Measurements from ENCODE around the gene SH3BP5L.

SH3BP5L gene

DNA sequence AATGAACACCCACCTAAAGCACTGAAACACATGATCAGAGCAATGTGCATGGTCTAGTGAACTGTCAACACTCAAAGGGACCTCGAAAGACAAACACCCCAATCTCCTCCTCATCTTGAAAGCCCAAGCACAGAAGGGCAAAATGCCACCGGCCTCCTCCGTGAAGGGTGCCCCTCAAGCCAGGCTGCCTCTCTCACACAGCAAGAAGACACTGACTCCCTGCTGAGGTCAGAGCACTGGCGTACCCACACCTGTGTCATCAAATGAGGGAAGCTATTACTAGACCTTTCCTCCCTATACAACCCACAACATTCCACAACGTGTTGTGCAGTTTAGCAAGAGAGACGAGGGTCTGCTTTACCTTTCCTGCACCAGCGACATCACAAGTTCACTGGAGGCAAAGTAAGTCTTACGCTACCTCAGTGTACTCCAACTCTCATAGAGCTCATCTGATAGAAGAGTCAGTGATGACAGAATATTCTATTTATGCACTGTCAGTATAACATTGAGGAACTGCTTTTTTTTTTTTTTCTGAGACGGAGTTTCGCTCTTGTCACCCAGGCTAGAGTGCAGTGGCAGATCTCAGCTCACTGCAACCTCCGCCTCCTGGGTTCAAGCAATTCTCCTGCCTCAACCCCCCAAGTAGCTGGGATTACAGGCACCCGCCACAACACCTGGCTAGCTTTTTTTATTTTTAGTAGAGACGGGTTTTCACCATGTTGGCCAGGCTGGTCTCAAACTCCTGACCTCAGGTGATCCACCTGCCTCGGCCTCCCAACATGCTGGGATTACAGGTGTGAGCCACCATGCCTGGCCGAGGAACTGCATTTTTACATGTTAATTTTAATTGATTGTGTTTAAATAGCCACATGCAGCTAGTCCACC, 3.3 kb downstream of the SH3BP5L start:
- H3K4me3 Mint-ChIP-seq: no peak overlapping the region

DNA sequence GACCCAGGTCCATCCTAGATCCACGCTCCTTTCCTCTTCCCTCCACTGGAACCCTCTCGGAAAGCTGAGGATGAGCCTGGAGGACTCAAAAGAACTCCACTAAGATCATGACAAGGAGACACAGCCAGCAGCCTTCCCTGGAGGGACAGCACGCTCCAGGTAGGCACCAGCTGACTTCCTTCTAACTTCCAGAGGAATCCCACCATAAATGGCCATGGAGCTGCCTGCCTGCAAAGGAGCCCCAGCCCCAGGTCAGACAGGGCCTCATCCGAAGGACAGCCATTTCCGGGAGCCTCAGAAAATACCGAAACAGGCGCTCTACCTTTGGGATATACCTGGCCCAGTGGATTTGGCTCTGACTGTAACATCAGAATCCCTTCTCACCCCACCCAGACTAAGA, 4.1 kb downstream of the SH3BP5L start:
- Mint-ChIP-seq H3K27me3 (no peaks in the 10 kb centered on the region), H3K27ac (peak overlapping the region in 1 of 2 donors; percentile 19), H3K4me1 (peaks cover 90% of the 10 kb centered on the region), H3K9me3 (no peaks in the 10 kb centered on the region), H3K4me3 (no peak overlapping the region)
- DNase-seq (peak in 1 of 2 donors; percentile 2), ATAC-seq (no peak)

More for the DNA sequence above, 3.3 kb downstream of the SH3BP5L start:
- Mint-ChIP-seq H3K27ac (peak overlapping the region in 1 of 2 donors; percentile 19), H3K27me3 (no peaks in the 10 kb centered on the region), H3K9me3 (no peaks in the 10 kb centered on the region), H3K4me1 (peaks cover 90% of the 10 kb centered on the region)
- no peak for ATAC-seq
- DNase-seq: peak in 1 of 2 donors; percentile 6

DNA sequence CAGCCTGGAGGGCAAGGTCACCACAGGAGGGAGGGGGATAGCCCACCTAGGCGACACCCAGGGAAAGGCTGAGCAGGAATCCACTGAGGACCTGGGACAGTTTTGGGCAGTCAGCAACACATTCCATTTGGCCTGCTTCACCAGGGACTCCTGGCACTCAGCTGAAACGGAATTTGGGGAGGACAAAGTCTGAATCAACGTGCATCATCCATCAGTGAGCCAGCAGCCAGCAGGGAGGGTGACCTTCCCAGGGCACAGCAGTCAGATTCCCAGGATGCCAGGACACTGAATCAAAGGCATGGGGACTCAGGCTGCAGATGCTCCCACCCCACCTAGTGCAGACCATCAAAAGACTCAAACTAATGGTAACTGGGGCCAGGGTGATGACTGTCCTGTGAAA, 4.6 kb downstream of the SH3BP5L start:
- Mint-ChIP-seq H3K4me1 (peaks cover 94% of the 10 kb centered on the region), H3K27ac (no peak overlapping the region), H3K9me3 (no peaks in the 10 kb centered on the region), H3K4me3 (no peak overlapping the region), H3K27me3 (no peaks in the 10 kb centered on the region)
- ATAC-seq: no peak
- DNase-seq: no peak

DNA sequence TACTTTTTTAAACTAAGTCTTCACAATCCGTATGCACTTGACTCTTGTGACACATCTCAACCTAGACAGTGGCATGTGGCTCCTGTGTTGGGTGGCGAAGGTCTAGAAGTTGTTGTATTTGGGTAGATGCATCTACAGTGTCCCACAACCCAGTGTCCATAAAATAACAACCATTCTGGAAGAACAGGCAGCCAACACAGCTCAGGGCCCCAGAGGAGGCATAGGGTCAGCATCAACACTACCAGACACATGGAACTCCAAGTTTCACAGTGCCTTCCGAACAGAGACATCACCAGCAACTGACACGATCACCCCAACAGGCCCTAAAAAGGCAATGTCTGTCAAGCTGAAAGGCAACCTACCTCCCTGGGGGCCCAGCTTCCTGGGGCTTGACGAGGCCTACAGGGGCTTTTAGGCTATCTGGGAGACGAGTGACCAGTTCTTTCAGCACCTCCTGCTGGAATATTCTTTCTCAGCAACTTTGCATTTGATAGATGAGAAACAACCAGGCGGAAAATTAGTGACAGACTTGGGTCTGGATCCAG, 5.6 kb downstream of the SH3BP5L start:
- no peak overlapping the region for H3K4me3 Mint-ChIP-seq
- peak overlapping the region in 1 of 2 donors; percentile 94 for H3K27ac Mint-ChIP-seq
- H3K27me3 Mint-ChIP-seq: no peaks in the 10 kb centered on the region
- DNase-seq: no peak
- H3K9me3 Mint-ChIP-seq: no peaks in the 10 kb centered on the region
- peaks cover 90% of the 10 kb centered on the region for H3K4me1 Mint-ChIP-seq
- no peak for ATAC-seq

DNA sequence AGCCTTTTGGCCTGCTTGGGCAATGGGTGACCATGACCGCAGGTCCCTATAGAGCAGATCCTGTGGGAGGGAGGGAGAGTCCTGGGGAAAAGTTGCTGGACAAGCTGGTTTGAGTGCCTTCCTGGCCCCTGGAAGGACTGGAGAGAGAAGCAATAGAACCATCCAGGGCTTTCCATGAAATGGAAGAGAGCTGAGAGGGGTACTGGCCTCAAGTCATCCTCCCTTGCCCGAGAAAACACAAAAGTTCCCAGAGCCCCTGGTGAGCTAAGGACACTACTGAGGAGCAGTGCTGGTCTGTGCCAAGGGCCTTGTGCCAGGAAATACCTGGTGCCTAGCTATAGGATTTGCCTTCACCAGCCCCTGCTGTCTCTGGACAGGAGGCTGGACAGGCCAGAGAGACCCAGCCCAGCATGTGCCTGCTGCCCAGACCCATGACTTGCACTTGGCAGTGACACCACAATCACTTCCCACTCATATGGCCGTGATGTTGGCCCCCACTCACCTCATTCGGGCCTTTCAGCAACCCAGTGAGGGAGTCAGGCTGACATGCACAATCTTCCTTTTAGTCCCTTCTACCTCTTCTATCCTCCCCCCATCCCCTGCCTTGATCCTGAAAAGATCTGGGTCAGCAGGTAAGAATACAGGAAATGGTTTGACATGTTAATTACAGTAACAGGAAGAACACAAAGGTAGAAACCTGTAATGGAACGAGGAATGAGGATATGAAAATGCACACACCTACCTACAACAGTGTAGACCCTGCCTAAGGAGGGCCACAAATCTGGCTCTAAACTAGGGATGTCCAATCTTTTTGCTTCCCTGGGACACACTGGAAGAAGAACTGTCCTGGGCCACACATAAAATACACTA, 7.0 kb downstream of the SH3BP5L start:
- H3K4me3 Mint-ChIP-seq: peak overlapping the region; percentile 8 to 26
- peaks cover 76% of the 10 kb centered on the region for H3K4me1 Mint-ChIP-seq
- peak overlapping the region; percentile 80 to 82 for H3K27ac Mint-ChIP-seq
- H3K27me3 Mint-ChIP-seq: no peaks in the 10 kb centered on the region
- no peak for DNase-seq
- peak; percentile 16 for ATAC-seq
- no peaks in the 10 kb centered on the region for H3K9me3 Mint-ChIP-seq

DNA sequence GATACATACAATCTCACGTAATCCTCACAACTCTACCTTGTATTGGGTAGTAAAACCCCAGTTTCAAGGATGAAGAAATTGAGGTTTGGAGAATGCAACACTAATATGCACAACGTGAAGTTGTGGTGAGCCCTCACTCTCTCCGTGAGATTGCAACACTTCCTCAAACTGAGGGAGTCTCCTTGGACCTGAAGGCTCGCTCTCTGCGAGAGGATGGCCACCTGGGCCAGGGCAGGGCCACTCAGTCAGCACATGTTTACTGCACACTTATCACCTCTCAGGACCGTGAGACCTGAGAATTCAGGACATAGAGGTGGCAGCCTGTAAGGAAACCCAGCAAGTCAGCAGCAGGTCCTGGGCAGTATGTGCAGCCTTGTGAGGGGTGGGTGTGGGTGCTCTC, 8.7 kb downstream of the SH3BP5L start:
- Mint-ChIP-seq H3K9me3 (no peaks in the 10 kb centered on the region), H3K4me3 (no peak overlapping the region), H3K27me3 (no peaks in the 10 kb centered on the region), H3K27ac (peak overlapping the region; percentile 50 to 68), H3K4me1 (peaks cover 59% of the 10 kb centered on the region)
- DNase-seq (no peak), ATAC-seq (peak; percentile 40)

DNA sequence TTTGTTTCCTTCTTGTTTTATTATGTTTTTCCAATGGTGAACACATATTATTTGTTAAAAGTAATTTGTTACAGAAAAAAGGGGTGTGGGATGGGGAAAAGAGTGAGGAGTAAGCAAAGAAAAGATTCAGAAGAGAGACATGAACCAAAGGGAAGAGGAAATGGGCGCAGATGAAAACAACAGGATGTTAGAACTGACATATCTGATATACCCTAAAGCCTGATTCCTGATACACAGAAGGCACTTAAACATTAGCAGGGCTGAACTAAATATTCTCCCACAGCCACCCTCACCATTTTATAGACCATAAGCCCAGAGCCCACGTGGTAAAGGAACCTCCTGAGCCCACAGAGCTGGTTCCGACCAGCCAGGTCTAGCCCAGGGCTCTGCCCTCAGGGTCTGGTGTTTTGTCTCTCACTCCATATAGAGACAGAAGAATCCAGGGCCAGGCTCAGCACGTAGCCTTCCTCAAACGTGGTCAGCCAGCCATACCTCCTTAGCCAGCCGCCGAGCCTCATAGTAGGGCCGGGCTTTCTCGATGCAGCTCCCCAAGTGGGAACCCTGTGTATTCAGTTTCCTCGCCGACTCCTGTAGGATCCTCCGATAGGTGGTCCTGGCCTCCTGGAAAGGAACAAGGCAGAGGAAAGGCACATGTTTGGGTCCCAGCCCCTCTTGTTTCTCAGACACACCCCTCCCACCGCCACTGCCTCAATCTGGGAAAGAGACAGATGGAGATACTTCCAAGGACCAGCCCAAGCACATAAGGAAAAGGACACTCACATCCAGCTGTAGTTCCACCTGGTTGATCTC, 9.5 kb downstream of the SH3BP5L start:
- DNase-seq (no peak), ATAC-seq (no peak)
- Mint-ChIP-seq H3K27ac (peak overlapping the region in 1 of 2 donors; percentile 96), H3K4me3 (no peak overlapping the region), H3K4me1 (peaks cover 51% of the 10 kb centered on the region), H3K9me3 (no peaks in the 10 kb centered on the region), H3K27me3 (no peaks in the 10 kb centered on the region)

DNA sequence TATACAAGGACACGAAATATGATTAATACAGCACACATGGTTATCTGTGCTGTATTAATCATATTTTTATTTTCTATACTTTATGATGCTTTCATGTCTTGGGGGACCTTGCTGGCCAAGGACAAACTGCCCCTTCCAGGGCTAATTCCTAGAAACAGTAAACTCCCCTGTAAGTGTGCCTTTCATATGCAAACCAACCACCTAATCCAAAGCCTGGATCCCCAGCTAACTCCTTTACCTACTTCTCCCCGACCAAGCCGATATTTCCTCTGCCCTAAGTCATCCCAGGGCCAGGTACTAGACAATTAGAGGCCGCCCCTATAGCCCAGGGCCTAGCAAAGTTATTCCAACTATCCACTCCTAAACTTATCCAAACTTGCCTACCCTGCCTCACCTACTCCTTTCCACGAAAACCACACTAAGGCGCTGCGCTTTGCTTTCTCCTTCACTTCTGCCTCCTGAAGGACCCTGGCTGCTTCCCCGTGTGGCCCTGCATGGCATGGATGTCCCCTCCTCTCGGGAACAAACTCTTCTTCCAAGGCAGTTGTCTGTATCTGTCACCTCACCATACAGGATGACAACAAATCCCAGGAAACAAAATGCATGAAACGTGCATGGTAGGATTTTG, 10.2 kb downstream of the SH3BP5L start:
- Mint-ChIP-seq H3K27ac (peak overlapping the region in 1 of 2 donors; percentile 81), H3K27me3 (no peaks in the 10 kb centered on the region), H3K4me1 (peaks cover 44% of the 10 kb centered on the region), H3K9me3 (no peaks in the 10 kb centered on the region), H3K4me3 (no peak overlapping the region)
- ATAC-seq (no peak), DNase-seq (no peak)

DNA sequence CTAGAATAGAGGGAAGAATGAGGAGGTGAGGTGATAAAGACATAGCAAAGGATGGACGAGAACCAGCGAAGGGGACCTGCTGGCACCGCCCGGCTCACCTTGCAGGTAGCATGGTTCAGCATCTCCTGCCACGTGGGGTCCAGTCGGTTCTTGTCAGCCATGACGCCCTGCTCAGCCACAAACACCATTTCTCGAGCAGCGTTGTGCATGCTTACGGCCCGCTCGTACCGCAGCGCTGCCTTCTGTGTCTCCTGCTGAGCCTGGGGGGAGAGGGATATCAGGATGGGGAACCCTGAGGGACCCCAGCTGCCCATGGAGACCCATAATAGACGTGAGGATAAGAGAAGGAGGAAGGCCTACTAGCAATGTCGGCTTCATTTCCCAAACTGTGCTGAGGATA, 11.4 kb downstream of the SH3BP5L start:
- H3K4me1 Mint-ChIP-seq: peaks cover 34% of the 10 kb centered on the region
- no peaks in the 10 kb centered on the region for H3K9me3 Mint-ChIP-seq
- no peak for DNase-seq
- no peak overlapping the region for H3K27ac Mint-ChIP-seq
- no peak for ATAC-seq
- H3K27me3 Mint-ChIP-seq: no peaks in the 10 kb centered on the region
- no peak overlapping the region for H3K4me3 Mint-ChIP-seq

DNA sequence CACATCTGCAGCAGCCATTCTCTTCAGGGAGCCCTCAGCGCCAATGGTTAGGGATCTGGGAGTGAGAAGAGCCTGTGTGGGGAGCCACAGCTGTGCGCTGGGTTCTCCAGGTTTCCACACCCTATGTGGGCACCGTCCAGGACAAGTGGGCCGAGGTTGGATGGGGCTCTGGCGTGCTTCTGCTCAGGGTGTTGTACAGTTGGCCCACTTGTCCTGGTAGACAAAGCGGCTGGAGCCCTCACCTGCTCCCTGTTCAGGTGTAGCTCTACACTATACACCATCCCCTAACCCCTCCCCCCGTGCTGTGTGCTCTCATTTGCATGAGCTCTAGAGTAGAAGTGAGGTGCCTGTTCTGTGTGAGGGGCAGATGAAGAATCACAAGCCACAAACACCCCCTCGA, 12.2 kb downstream of the SH3BP5L start:
- DNase-seq (no peak), ATAC-seq (no peak)
- H3K9me3 Mint-ChIP-seq: no peaks in the 10 kb centered on the region
- H3K27ac Mint-ChIP-seq: peak overlapping the region in 1 of 2 donors; percentile 68
- H3K4me1 Mint-ChIP-seq: peaks cover 26% of the 10 kb centered on the region
- H3K27me3 Mint-ChIP-seq: no peaks in the 10 kb centered on the region
- H3K4me3 Mint-ChIP-seq: no peak overlapping the region

DNA sequence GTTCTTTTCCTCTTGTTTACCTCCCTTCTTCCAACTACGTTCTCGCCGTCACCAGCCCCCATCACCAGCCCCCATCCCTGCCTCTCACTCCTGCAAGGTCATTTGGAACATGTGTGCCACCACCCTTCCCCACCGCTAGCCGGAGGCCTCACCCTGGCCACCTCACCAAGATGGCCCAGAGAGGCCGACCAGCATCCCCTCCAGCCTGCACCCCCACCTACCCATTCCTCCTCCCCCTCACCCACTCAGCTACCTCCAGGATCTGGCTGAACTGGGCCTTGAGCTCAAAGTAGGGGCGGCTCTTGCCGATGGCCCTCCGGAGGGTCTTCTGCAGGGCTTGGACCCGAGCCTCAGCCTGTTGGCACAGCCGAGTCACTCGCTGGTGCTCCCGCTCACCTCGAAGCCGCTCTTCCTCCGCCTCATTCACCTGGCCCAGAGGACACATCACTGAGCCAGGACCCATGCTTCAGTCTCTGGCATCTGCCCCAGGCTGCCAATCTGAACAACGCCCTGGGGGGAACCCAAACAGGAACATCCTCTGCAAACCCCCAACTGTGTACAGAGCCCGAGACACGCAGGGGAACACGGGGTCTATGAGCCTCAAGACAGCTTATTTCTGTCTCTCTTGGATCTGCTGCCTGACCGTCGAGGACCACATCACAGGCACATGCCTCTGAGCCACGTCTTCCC, 12.8 kb downstream of the SH3BP5L start:
- Mint-ChIP-seq H3K27me3 (no peaks in the 10 kb centered on the region), H3K4me1 (peaks cover 20% of the 10 kb centered on the region), H3K9me3 (no peaks in the 10 kb centered on the region), H3K4me3 (no peak overlapping the region), H3K27ac (peak overlapping the region in 1 of 2 donors; percentile 68)
- DNase-seq: no peak
- ATAC-seq: no peak

DNA sequence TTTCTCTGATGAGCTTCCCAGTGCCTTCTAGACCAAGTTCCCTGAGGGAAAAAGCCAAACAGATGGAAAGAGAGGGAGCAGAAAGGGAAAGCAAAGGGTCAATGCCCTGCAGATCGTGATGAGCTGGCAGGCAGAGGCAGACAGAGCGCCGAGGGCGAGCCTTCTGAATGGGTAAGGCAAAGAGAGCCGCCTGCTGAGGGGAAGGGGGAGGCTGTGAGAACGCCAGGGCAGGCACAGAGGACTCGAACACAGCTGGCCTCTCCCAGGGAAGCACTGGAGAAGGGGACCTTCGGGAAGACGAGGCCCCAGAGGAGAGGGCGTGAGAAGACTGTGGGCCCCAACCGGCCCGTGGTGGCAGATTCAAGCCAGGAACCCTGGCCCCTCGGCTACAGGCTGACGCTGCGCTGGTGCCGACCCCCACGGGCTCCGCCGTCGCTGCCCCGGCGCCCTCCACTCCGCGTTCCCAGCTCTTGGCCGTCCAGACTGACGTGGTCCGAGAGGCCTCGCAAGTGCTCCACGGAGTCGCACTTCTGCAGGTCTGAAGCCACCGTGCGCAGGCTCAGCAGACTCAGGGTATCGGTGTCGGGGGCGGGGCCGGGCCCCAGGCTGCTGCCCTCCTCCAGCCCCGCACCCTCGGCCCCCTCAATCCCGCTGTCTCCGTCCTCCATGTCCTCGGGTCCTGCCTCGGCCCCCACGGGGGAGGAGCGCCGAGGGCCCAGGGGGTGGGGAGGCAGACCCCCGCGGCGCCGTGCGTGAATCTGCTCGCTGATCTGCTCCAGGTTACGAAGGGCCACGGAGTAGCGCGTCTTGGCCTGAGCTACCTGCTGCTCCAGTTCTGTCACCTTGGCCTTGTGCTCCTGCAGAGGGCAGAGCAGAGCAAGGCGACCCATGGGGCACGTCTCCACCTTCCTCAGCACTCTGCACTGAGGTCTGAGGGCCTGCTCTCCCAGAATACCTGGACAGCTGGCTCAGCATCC, 13.9 kb downstream of the SH3BP5L start:
- Mint-ChIP-seq H3K27ac (peak overlapping the region; percentile 44 to 56), H3K27me3 (no peaks in the 10 kb centered on the region), H3K4me1 (peaks cover 9% of the 10 kb centered on the region), H3K4me3 (no peak overlapping the region), H3K9me3 (no peaks in the 10 kb centered on the region)
- ATAC-seq: peak; percentile 29
- no peak for DNase-seq

DNA sequence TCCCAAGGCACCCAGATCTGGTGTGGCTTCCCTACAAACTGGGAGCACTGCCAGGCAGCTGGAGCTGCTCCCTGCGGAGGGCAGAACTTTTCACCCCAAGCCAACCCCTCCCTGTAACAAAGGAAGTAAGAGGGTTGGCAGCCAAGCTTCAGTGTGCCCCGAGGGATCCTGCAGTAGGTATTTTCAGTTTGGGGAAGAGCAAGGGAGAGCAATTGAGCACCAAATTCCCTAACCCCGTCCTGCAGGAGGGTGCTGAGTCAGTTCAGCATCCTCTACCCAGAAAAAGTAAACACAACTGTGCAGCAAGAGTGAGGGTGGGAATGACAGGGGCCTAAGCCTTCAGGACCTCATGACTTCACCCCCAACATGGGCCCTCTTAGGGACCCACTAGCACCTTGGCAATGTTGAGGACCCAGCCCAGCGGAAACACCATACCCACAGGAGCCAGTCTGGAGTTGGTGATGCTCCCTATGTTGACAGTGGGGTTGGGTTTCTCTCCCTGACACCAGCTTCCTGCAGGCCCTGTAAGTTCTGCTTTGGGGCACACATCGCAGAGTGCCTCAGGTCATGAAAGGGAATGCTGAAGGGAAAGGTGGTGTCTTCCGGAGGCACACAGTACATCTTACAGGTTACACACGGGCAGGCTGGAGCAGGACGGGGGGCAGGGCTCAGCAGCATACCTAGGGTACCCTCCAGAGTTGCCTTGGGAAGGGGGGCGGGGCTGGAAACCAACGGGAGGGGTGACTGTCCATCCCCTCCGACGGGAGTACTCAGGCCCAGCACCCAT, 14.8 kb downstream of the SH3BP5L start:
- DNase-seq (no peak), ATAC-seq (no peak)
- Mint-ChIP-seq H3K9me3 (no peaks in the 10 kb centered on the region), H3K4me1 (peaks cover under 1% of the 10 kb centered on the region), H3K27me3 (no peaks in the 10 kb centered on the region), H3K27ac (peak overlapping the region in 1 of 2 donors; percentile 44), H3K4me3 (no peak overlapping the region)

All from stimulated activated naive CD8-positive, alpha-beta T cell treated with anti-CD3 and anti-CD28 coated beads, Interleukin-15, amount 100 ng/mL, for 72 hours (primary cell).